Neuronal stem cell (in vitro differentiated cells): ENCODE results near the gene PDE4B.
"Not testable (repeated sequence)": the region's sequence is repeated elsewhere in the genome, so short reads cannot be mapped to it uniquely, and the experiment has no call there.

Experiments
- DNase-seq: peaks from one replicate; pipeline ENCODE4 v3.0.0-alpha.2; 2013; ENCODE audit warnings: low spot score
- H2AFZ ChIP-seq: one replicate; pipeline ENCODE4 v1.6.1; 2013; ENCODE audit warnings: mild to moderate bottlenecking, low read length, inconsistent platforms
- H2AK5ac ChIP-seq: 2 replicates; pipeline ENCODE4 v1.6.1; 2013; ENCODE audit warnings: low read depth, mild to moderate bottlenecking, inconsistent platforms, low read length, moderate library complexity, mixed read lengths
- H2BK120ac ChIP-seq: 2 replicates; pipeline ENCODE4 v1.6.1; 2013; ENCODE audit warnings: low read depth, mild to moderate bottlenecking, inconsistent platforms, low read length, moderate library complexity, mixed read lengths
- H2BK12ac ChIP-seq: one replicate; pipeline ENCODE4 v1.6.1; 2013; ENCODE audit warnings: low read length, inconsistent platforms
- H2BK15ac ChIP-seq: 2 replicates; pipeline ENCODE4 v1.6.1; 2013; ENCODE audit warnings: mild to moderate bottlenecking, low read length, inconsistent platforms, mixed read lengths
- H2BK5ac ChIP-seq: one replicate; pipeline ENCODE4 v1.6.1; 2013; ENCODE audit warnings: inconsistent platforms, mild to moderate bottlenecking, low read length, moderate library complexity
- H3K14ac ChIP-seq: one replicate; pipeline ENCODE4 v1.6.1; 2013; ENCODE audit warnings: low read length, inconsistent platforms
- H3K18ac ChIP-seq: 2 replicates; pipeline ENCODE4 v1.6.1; 2013; ENCODE audit warnings: low read length, inconsistent platforms
- H3K23ac ChIP-seq: 2 replicates; pipeline ENCODE4 v1.6.1; 2013; ENCODE audit warnings: low read depth, mild to moderate bottlenecking, mixed read lengths, low read length, inconsistent platforms; ENCODE audit not compliant: poor library complexity
- H3K27ac ChIP-seq: replicated peaks from 3 replicates; pipeline ENCODE4 v1.5.1; 2013; ENCODE audit warnings: low read length, inconsistent platforms
- H3K27me3 ChIP-seq, 3 experiments: 2 replicates each; pipeline ENCODE4 v1.6.1; 2013; ENCODE audit warnings: low read length in 3 of 3, mild to moderate bottlenecking in 2 of 3, inconsistent platforms in 1 of 3, low read depth in 1 of 3, mixed read lengths in 1 of 3, moderate library complexity in 1 of 3; ENCODE audit not compliant: control insufficient read depth in 3 of 3, insufficient read depth in 3 of 3
- H3K36me3 ChIP-seq, 2 donors: replicated peaks in 1 of 2; 2 replicates each; pipeline ENCODE4 v1.6.1; 2013; ENCODE audit warnings: low read length in 2 of 2; ENCODE audit not compliant: control insufficient read depth in 2 of 2, insufficient read depth in 2 of 2
- H3K4ac ChIP-seq: 2 replicates; pipeline ENCODE4 v1.6.1; 2013; ENCODE audit warnings: inconsistent platforms, mild to moderate bottlenecking, low read length, moderate library complexity
- H3K4me1 ChIP-seq, 2 donors: 1 replicate in 1 of 2; 2 replicates in 1 of 2; pipeline ENCODE4 v1.6.1; 2013; ENCODE audit warnings: low read length in 2 of 2, low read depth in 1 of 2; ENCODE audit not compliant: control insufficient read depth in 2 of 2, insufficient read depth in 1 of 2
- H3K4me2 ChIP-seq: one replicate; pipeline ENCODE4 v1.6.1; 2013; ENCODE audit warnings: mild to moderate bottlenecking, low read length, inconsistent platforms; ENCODE audit not compliant: insufficient read depth, poor library complexity, severe bottlenecking
- H3K4me3 ChIP-seq, 2 donors: 2 replicates each; pipeline ENCODE4 v1.5.1; 2013; ENCODE audit warnings: low read length in 2 of 2, mild to moderate bottlenecking in 2 of 2, inconsistent platforms in 1 of 2, moderate library complexity in 1 of 2
- H3K79me1 ChIP-seq: one replicate; pipeline ENCODE4 v1.6.1; 2013; ENCODE audit warnings: low read depth, mild to moderate bottlenecking, inconsistent platforms, low read length, moderate library complexity
- H3K9ac ChIP-seq: one replicate; pipeline ENCODE4 v1.6.1; 2013; ENCODE audit warnings: mild to moderate bottlenecking, low read depth, low read length, inconsistent platforms; ENCODE audit not compliant: poor library complexity
- H3K9me3 ChIP-seq, 2 donors: replicated peaks in 1 of 2; 2 replicates each; pipeline versions ENCODE3 to v1.6.1; 2013; ENCODE audit warnings: low read length in 2 of 2, mild to moderate bottlenecking in 2 of 2, inconsistent platforms in 1 of 2, low read depth in 1 of 2, mixed read lengths in 1 of 2, moderate library complexity in 1 of 2; ENCODE audit not compliant: control insufficient read depth in 2 of 2, insufficient read depth in 1 of 2
- H4K8ac ChIP-seq: one replicate; pipeline ENCODE4 v1.6.1; 2013; ENCODE audit warnings: low read depth, mild to moderate bottlenecking, inconsistent platforms, low read length, moderate library complexity
- H4K91ac ChIP-seq: one replicate; pipeline ENCODE4 v1.6.1; 2013; ENCODE audit warnings: low read length, low read depth, mild to moderate bottlenecking, inconsistent platforms; ENCODE audit not compliant: poor library complexity
- WGBS, 2 donors: extraction: QIAGEN DNeasy Blood & Tissue Kit; methylation state at CpG; one replicate each; pipeline ENCODE4 v1.1.7; 2013; ENCODE audit warnings: missing lambda C conversion rate in 2 of 2, mixed read lengths in 1 of 2; ENCODE audit not compliant: insufficient read length in 2 of 2, insufficient replicate concordance in 1 of 2; ENCODE audit errors: extremely low coverage in 2 of 2; 5-methylcytosine and 5-hydroxymethylcytosine counted together

The PDE4B gene

GRCh38 chr1:66415866-66416265, 623.2 kb downstream of the PDE4B start:
- H2BK5ac ChIP-seq = no peak overlapping the region
- no peak overlapping the region for H2AFZ ChIP-seq
- no peak overlapping the region for H2BK15ac ChIP-seq
- H2AK5ac ChIP-seq = no peak overlapping the region
- H3K9me3 ChIP-seq = peaks cover 1 to 3% of the 10 kb centered on the region in 2 donors
- DNase-seq = no peak
- H3K4me2 ChIP-seq = no peak overlapping the region
- no peak overlapping the region for H2BK120ac ChIP-seq
- H3K36me3 ChIP-seq = no peaks in the 10 kb centered on the region
- H3K4me3 ChIP-seq = no peak overlapping the region
- H3K23ac ChIP-seq = no peak overlapping the region
- H3K27ac ChIP-seq = no peak overlapping the region
- no peak overlapping the region for H2BK12ac ChIP-seq
- no peaks in the 10 kb centered on the region for H3K79me1 ChIP-seq
- no CpG with 5 or more reads among the region's 1 CpG for WGBS, 2 donors
- H3K4me1 ChIP-seq = no peaks in the 10 kb centered on the region
- no peak overlapping the region for H3K9ac ChIP-seq
- no peak overlapping the region for H4K91ac ChIP-seq
- H3K14ac ChIP-seq = no peak overlapping the region
- no peak overlapping the region for H3K18ac ChIP-seq
- H3K4ac ChIP-seq = no peak overlapping the region
- no peaks in the 10 kb centered on the region for H3K27me3 ChIP-seq
- no peak overlapping the region for H4K8ac ChIP-seq

- no CpG with 5 or more reads among the region's 3 CpGs for WGBS, 2 donors
These were observed 623.6 kb downstream of the PDE4B start for GRCh38 chr1:66416295-66416694.

DNA sequence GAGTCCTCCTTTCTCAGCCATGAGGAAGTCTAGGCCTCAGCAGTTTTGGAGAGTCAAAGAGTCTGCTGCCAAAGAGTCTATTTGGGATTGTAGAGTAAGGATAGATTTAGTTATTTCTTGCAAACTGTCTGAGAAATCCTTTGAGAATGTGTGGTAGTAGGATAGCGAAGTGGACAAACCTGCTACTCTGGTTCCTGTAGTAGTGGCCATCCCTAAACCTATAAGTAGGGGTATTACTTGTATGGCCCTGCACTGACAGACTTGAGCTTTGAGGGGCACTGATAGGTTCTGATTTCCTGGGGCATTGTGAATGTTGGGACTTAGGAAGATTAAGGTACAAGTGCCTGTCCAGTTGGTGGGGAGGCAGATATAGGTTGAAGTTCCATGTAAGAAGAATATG, 625.3 kb downstream of the PDE4B start:
- WGBS, 2 donors = no CpG with 5 or more reads among the region's 1 CpG
- Histone ChIP-seq H3K14ac (no peak overlapping the region), H2BK15ac (no peak overlapping the region), H3K4me2 (no peak overlapping the region), H3K79me1 (no peaks in the 10 kb centered on the region), H3K4me1 (no peaks in the 10 kb centered on the region), H3K9ac (no peak overlapping the region), H4K91ac (no peak overlapping the region), H2AK5ac (no peak overlapping the region), H3K36me3 (no peaks in the 10 kb centered on the region), H2BK5ac (no peak overlapping the region), H2BK120ac (no peak overlapping the region), H3K23ac (no peak overlapping the region), H3K4me3 (no peak overlapping the region), H4K8ac (no peak overlapping the region), H3K18ac (no peak overlapping the region), H3K4ac (no peak overlapping the region), H3K9me3 (peaks cover 0 to 3% of the 10 kb centered on the region in 2 donors), H2AFZ (no peak overlapping the region), H2BK12ac (no peak overlapping the region), H3K27ac (no peak overlapping the region), H3K27me3 (no peaks in the 10 kb centered on the region)
- no peak for DNase-seq

More at GRCh38 chr1:66416295-66416694, 623.6 kb downstream of the PDE4B start:
- H2BK5ac ChIP-seq = no peak overlapping the region
- no peak overlapping the region for H2AFZ ChIP-seq
- no peaks in the 10 kb centered on the region for H3K79me1 ChIP-seq
- no peak overlapping the region for H3K4ac ChIP-seq
- H4K91ac ChIP-seq = no peak overlapping the region
- no peak overlapping the region for H2BK12ac ChIP-seq
- H3K14ac ChIP-seq = no peak overlapping the region
- peaks cover 1 to 3% of the 10 kb centered on the region in 2 donors for H3K9me3 ChIP-seq
- no peaks in the 10 kb centered on the region for H3K27me3 ChIP-seq
- no peak overlapping the region for H3K4me3 ChIP-seq
- no peak overlapping the region for H3K18ac ChIP-seq
- H3K27ac ChIP-seq = no peak overlapping the region
- H3K9ac ChIP-seq = no peak overlapping the region
- no peak overlapping the region for H2BK15ac ChIP-seq
- no peak overlapping the region for H3K4me2 ChIP-seq
- no peak overlapping the region for H4K8ac ChIP-seq
- no peaks in the 10 kb centered on the region for H3K36me3 ChIP-seq
- H3K23ac ChIP-seq = no peak overlapping the region
- DNase-seq = no peak
- no peaks in the 10 kb centered on the region for H3K4me1 ChIP-seq
- H2AK5ac ChIP-seq = no peak overlapping the region
- H2BK120ac ChIP-seq = no peak overlapping the region

DNA sequence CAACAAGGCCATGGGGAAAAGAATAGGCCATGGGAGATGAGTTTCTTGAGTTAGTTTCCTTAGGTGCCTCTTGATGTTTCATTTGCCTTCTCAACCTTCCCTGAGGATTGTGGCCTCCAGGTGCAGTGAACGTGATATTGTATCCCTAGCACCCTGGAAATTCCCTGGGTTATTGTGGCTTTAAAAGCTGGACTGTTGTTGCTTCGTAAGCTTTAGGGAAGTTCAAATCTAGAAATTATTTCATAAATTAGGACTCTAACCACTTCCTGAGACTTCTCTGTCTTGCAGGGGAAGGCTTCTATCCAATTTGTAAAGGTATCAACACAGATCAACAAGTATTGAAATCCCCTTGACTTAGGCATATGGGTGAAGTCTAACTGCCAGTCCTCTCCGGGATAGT, 627.5 kb downstream of the PDE4B start:
- not testable (repeated sequence) for H2BK120ac ChIP-seq, H3K4me2 ChIP-seq, H3K23ac ChIP-seq, H3K4me1 ChIP-seq, H3K4me3 ChIP-seq, H4K8ac ChIP-seq, H3K36me3 ChIP-seq, H3K18ac ChIP-seq, DNase-seq, H2AK5ac ChIP-seq, H2BK12ac ChIP-seq, H3K9ac ChIP-seq, H3K27ac ChIP-seq, H3K27me3 ChIP-seq, H3K79me1 ChIP-seq, H3K4ac ChIP-seq, H2AFZ ChIP-seq, H3K14ac ChIP-seq, H2BK5ac ChIP-seq, H3K9me3 ChIP-seq, H2BK15ac ChIP-seq, H4K91ac ChIP-seq
- no CpG with 5 or more reads among the region's 3 CpGs for WGBS, 2 donors
